Kidney capillary endothelial cell (primary cell): ENCODE results near the gene ADA.
"Not testable (repeated sequence)": the region's sequence is repeated elsewhere in the genome, so short reads cannot be mapped to it uniquely, and the experiment has no call there.

Experiments
- DNase-seq: peaks from one replicate; pipeline ENCODE4 v3.0.0-alpha.2; 2018; ENCODE audit warnings: low spot score

The ADA gene

GRCh38 chr20:44599715-44600114, 51.8 kb downstream of the ADA start:
- DNase-seq, result no peak

GRCh38 chr20:44598423-44599305, 52.8 kb downstream of the ADA start:
- peak; percentile 79 for DNase-seq

- no peak for DNase-seq
Measured at GRCh38 chr20:44597930-44598329, 53.6 kb downstream of the ADA start.

GRCh38 chr20:44597516-44597915, 54.0 kb downstream of the ADA start:
- DNase-seq, result no peak

- no peak for DNase-seq
Measured at GRCh38 chr20:44596876-44597275, 54.6 kb downstream of the ADA start.

- no peak for DNase-seq
Measured at GRCh38 chr20:44596010-44596409, 55.5 kb downstream of the ADA start.

GRCh38 chr20:44594730-44595129, 56.8 kb downstream of the ADA start:
- DNase-seq, result no peak

GRCh38 chr20:44593751-44594150, 57.7 kb downstream of the ADA start:
- no peak for DNase-seq

GRCh38 chr20:44592366-44592765, 59.1 kb downstream of the ADA start:
- DNase-seq, result no peak

- DNase-seq, result no peak
Measured at GRCh38 chr20:44590980-44591778, 60.3 kb downstream of the ADA start.

- DNase-seq, result no peak
Measured at GRCh38 chr20:44589537-44589936, 62.0 kb downstream of the ADA start.

- not testable (repeated sequence) for DNase-seq
Measured at GRCh38 chr20:44588321-44588720, 63.2 kb downstream of the ADA start.

GRCh38 chr20:44587035-44587980, 64.2 kb downstream of the ADA start:
- no peak for DNase-seq

GRCh38 chr20:44586289-44586911, 65.1 kb downstream of the ADA start:
- no peak for DNase-seq

- DNase-seq, result no peak
Measured at GRCh38 chr20:44585057-44585963, 66.2 kb downstream of the ADA start.

GRCh38 chr20:44584162-44584561, 67.3 kb downstream of the ADA start:
- no peak for DNase-seq

- DNase-seq, result no peak
Measured at GRCh38 chr20:44583157-44583556, 68.3 kb downstream of the ADA start.

- peak; percentile 89 for DNase-seq
Measured at GRCh38 chr20:44582311-44583025, 69.0 kb downstream of the ADA start, which contains the start of gene PKIG. Gene PKIG, plus strand, starts transcription at chr20:44582579. Its CDS starts 31,978 bp downstream, at chr20:44614557.

GRCh38 chr20:44581515-44581914, 70.0 kb downstream of the ADA start:
- no peak for DNase-seq
